Caco-2 (cell line): ENCODE data around the gene COA5. TPM values are rescaled to one million over a fixed set of nuclear protein-coding genes. Genes with fewer than 3 reads are reported as not detected.

Experiments
- BruUV-seq: library from RNA; stranded (reverse); fragments of 400-500 nt; replicated peaks from 2 replicates; lab custom pipeline; 2021; lab: Mats Ljungman, UMichigan
- CTCF ChIA-PET: fragments of 300-600 bp; sonication (Branson Sonifier 250); formaldehyde crosslinking; loops from one replicate; lab custom pipeline; 2022; ENCODE audit warnings: antibody characterized with exemption; lab: Charles Lee
- POLR2A ChIA-PET: fragments of 300-600 bp; sonication (Branson Sonifier 250); formaldehyde crosslinking; loops from one replicate; lab custom pipeline; 2022; ENCODE audit warnings: antibody characterized with exemption; lab: Charles Lee
- DNase-seq, 2 experiments: peaks; one replicate each; pipeline versions ENCODE4 v3.0.0 to v3.0.0-alpha.2; 2020 to 2022
- H3K27me3 ChIP-seq: replicated peaks from 2 replicates; pipeline ENCODE4 v1.6.0; 2011; ENCODE audit warnings: low read length; ENCODE audit not compliant: control insufficient read depth, insufficient read depth
- H3K36me3 ChIP-seq: 2 replicates; pipeline ENCODE4 v1.5.1; 2011; ENCODE audit warnings: low read length; ENCODE audit not compliant: control insufficient read depth, insufficient read depth
- H3K4me1 ChIP-seq: fragments of 250-450 bp; sonication (Bioruptor Pico); 2 replicates; pipeline ENCODE4 v1.5.1; 2020; ENCODE audit warnings: mild to moderate bottlenecking
- H3K4me3 ChIP-seq: 2 replicates; pipeline ENCODE4 v1.5.1; 2011; ENCODE audit warnings: low read depth, mild to moderate bottlenecking, control low read depth, low read length
- H3K9me3 ChIP-seq: fragments of 250-450 bp; sonication (Bioruptor Pico); 2 replicates; pipeline ENCODE4 v1.5.1; 2020; ENCODE audit warnings: mild to moderate bottlenecking, moderate library complexity
- H3K27ac Mint-ChIP-seq: one replicate; pipeline ENCODE4 v1.8.0; 2022; ENCODE audit warnings: mixed read lengths; ENCODE audit not compliant: unreplicated experiment
- H3K27me3 Mint-ChIP-seq: one replicate; pipeline ENCODE4 v1.8.0; 2022; ENCODE audit warnings: mixed read lengths; ENCODE audit not compliant: insufficient read depth, unreplicated experiment
- H3K36me3 Mint-ChIP-seq: one replicate; pipeline ENCODE4 v1.8.0; 2022; ENCODE audit warnings: mild to moderate bottlenecking, mixed read lengths; ENCODE audit not compliant: insufficient read depth, unreplicated experiment
- H3K4me1 Mint-ChIP-seq: one replicate; pipeline ENCODE4 v1.8.0; 2022; ENCODE audit warnings: low read depth, mixed read lengths; ENCODE audit not compliant: unreplicated experiment
- H3K4me3 Mint-ChIP-seq: one replicate; pipeline ENCODE4 v1.8.0; 2022; ENCODE audit warnings: mild to moderate bottlenecking, moderate library complexity, mixed read lengths; ENCODE audit not compliant: unreplicated experiment
- H3K9me3 Mint-ChIP-seq: one replicate; pipeline ENCODE4 v1.8.0; 2022; ENCODE audit warnings: mixed read lengths; ENCODE audit not compliant: unreplicated experiment
- CTCF ChIP-seq, 2 experiments: fragments of 200-600 bp in 1 of 2; IDR thresholded peaks; 1 replicate in 1 of 2; 2 replicates in 1 of 2; pipeline versions ENCODE4 v1.5.1 to v1.8.0; 2011 to 2022; ENCODE audit warnings: antibody characterized with exemption in 1 of 2, control low read depth in 1 of 2, inconsistent platforms in 1 of 2, low read depth in 1 of 2, low read length in 1 of 2, mild to moderate bottlenecking in 1 of 2, moderate library complexity in 1 of 2; ENCODE audit not compliant: insufficient read depth in 1 of 2, severe bottlenecking in 1 of 2, unreplicated experiment in 1 of 2
- intact Hi-C: fragments of 100-400 bp; cut with micrococcal nuclease; formaldehyde crosslinking; loops from one replicate; pipeline ENCODE4 v1.10.0; 2022; ENCODE audit not compliant: unreplicated experiment
- total RNA-seq: library from RNA; stranded (reverse); gene quantifications from 2 replicates; pipeline ENCODE4 v1.2.3, GENCODE V29; 2022

Gene COA5
- total RNA-seq, 1 experiment from 2014 or later = 35.7 TPM

GRCh38 chr2:98643496-98644100 is 35.3 kb upstream of the COA5 start:
- H3K4me3 Mint-ChIP-seq = no peak overlapping the region
- BruUV-seq = no TSS peak
- no peak for TF ChIP-seq CTCF (IDR thresholded peaks at IDR 0.05; ENCODE audit: insufficient read depth in 1 of 2, low read depth in 1 of 2, low read length in 1 of 2, severe bottlenecking in 1 of 2, unreplicated experiment in 1 of 2)
- peak overlapping the region; percentile 15 for H3K27ac Mint-ChIP-seq
- no peaks in the 10 kb centered on the region for H3K27me3 Mint-ChIP-seq
- intact Hi-C loops = no loop called here
- no peaks in the 10 kb centered on the region for H3K9me3 ChIP-seq
- no peaks in the 10 kb centered on the region for H3K9me3 Mint-ChIP-seq
- H3K36me3 ChIP-seq = peaks cover 1% of the 10 kb centered on the region; the same call in 1 of the 2 replicates
- no peaks in the 10 kb centered on the region for H3K27me3 ChIP-seq
- ChIA-PET CTCF (no interaction called here), POLR2A (no interaction called here)
- DNase-seq = no peak
- H3K4me3 ChIP-seq = no peak overlapping the region
- H3K4me1 ChIP-seq = 0 out of 2 replicates have a peak, but pooled peaks cover 5% of the 10 kb centered on the region
- no peaks in the 10 kb centered on the region for H3K4me1 Mint-ChIP-seq
- H3K36me3 Mint-ChIP-seq = peaks cover 30% of the 10 kb centered on the region

DNA sequence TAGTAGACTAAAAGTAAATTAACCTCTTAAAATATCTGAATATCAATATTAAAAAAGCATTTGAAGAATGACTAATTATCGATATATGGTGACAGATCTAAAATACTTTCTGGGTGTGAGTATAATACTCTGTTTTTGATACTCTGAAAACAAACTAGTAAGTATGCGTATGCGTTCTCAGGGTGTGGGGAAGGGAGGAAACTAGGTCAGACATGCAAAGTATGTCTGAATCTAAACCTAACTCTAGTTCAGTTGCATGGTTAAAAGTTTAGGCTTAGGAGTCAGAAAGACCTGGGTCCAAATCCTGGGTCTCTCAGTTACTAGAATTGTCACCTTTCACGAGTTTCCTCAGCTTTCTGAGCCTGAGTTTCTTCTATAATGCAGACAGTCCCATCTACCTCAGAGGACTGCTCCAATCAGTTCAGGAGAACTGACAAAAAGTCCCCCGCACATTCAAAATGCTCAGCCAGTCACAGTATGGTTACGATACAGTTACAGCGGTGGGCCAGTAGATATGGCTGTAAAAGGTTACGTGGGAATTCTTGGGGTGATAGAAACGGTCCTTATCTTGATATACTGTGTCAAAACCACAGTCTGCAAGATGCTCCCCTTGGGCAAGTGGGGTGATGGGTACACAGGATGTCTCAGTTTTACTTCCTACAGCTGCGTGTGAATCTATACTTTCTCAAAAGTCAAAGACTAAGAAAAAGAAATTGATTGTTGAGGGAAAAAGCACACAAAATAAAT is 29.3 kb upstream of the COA5 start:
- ChIA-PET CTCF (no interaction called here), POLR2A (no interaction called here)
- peaks cover 40% of the 10 kb centered on the region for H3K36me3 Mint-ChIP-seq
- H3K4me3 Mint-ChIP-seq = no peak overlapping the region
- Histone ChIP-seq H3K4me3 (no peak overlapping the region), H3K36me3 (peaks cover 6% of the 10 kb centered on the region), H3K4me1 (no peaks in the 10 kb centered on the region), H3K27me3 (no peaks in the 10 kb centered on the region), H3K9me3 (no peaks in the 10 kb centered on the region)
- H3K9me3 Mint-ChIP-seq = no peaks in the 10 kb centered on the region
- no peak overlapping the region for H3K27ac Mint-ChIP-seq
- no peak for DNase-seq
- H3K27me3 Mint-ChIP-seq = no peaks in the 10 kb centered on the region
- no TSS peak for BruUV-seq
- TF ChIP-seq CTCF (IDR thresholded peaks at IDR 0.05; ENCODE audit: insufficient read depth in 1 of 2, low read depth in 1 of 2, low read length in 1 of 2, severe bottlenecking in 1 of 2, unreplicated experiment in 1 of 2) = no peak
- intact Hi-C loops = no loop called here
- no peaks in the 10 kb centered on the region for H3K4me1 Mint-ChIP-seq

DNA sequence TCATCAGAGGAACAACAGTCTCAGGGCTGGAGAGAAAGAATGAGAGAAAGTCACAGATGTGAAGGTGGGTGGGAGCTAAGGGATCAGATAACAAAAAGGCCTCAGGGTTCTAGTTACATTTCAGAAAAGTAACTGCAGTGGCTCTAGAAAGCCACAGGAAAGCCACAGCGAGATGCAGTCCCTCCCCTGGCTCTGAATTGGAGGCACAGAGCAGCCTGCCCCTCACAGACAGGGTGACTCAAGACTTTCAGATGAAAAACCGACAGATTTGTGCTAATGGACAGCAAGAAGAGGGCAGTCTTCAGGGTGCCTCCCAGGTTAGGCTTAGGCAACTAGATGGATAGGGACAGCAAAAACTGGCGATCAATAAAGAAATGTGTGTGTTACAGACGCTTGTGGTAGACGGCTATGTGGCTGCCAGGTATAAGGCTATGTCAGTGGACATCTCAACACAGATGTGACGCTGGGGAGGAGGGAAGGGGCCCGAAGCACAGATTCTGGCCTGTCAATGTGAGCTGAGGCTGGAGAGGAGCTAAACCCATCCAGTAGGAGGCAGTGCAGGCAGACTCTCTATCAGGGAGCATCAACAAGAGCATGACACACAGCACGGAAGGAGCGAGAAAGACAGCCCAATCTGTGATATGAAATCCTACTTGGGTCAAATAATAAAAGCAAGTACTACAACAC is 26.2 kb upstream of the COA5 start:
- H3K4me3 Mint-ChIP-seq = no peak overlapping the region
- DNase-seq = peak in 1 of 2 experiments; percentile 28
- peak; percentile 32 to 39 for TF ChIP-seq CTCF (IDR thresholded peaks at IDR 0.05; ENCODE audit: insufficient read depth in 1 of 2, low read depth in 1 of 2, low read length in 1 of 2, severe bottlenecking in 1 of 2, unreplicated experiment in 1 of 2)
- intact Hi-C loops = loop anchor here (5.0 kb wide), 1 partner anchor 433 kb away; no protein-coding TSS in a partner anchor
- H3K4me3 ChIP-seq = no peak overlapping the region
- no peaks in the 10 kb centered on the region for H3K4me1 Mint-ChIP-seq
- H3K9me3 ChIP-seq = no peaks in the 10 kb centered on the region
- peaks cover 6% of the 10 kb centered on the region for H3K36me3 ChIP-seq
- peaks cover 25% of the 10 kb centered on the region for H3K36me3 Mint-ChIP-seq
- no peaks in the 10 kb centered on the region for H3K4me1 ChIP-seq
- no peak overlapping the region for H3K27ac Mint-ChIP-seq
- no peaks in the 10 kb centered on the region for H3K27me3 Mint-ChIP-seq
- BruUV-seq = no TSS peak
- no peaks in the 10 kb centered on the region for H3K27me3 ChIP-seq
- H3K9me3 Mint-ChIP-seq = no peaks in the 10 kb centered on the region
- ChIA-PET POLR2A (no interaction called here), CTCF (interaction anchor here (0.7 to 1.0 kb wide), 3 partner anchors 13 to 432 kb away, joined by 3 to 4 read pairs (median 3); no protein-coding TSS in a partner anchor)
